Ovary (tissue), 3 donors: ENCODE results near the gene THY1.

Experiments
- EP300 ChIP-seq: sonication (generic); formaldehyde crosslinking; IDR thresholded peaks from one replicate; pipeline ENCODE4 v1.6.1; 2017; ENCODE audit warnings: antibody characterized with exemption
- POLR2A ChIP-seq: fragments of 450-650 bp; IDR thresholded peaks from one replicate; pipeline ENCODE4 v1.6.1; 2017; ENCODE audit warnings: antibody characterized with exemption, mild to moderate bottlenecking, moderate library complexity
- TF ChIP-seq, protein P1 (sequence below), 3 donors: fragments of 450-650 bp in 2 of 3; fragments of 200-600 bp in 1 of 3; IDR thresholded peaks; one replicate each; pipeline versions ENCODE4 v1.5.1 to v1.8.0; 2016 to 2022; ENCODE audit warnings: antibody characterized with exemption in 3 of 3, mild to moderate bottlenecking in 1 of 3
- donor health status: DM: no; HTN: no; CAD: no.

DNA sequence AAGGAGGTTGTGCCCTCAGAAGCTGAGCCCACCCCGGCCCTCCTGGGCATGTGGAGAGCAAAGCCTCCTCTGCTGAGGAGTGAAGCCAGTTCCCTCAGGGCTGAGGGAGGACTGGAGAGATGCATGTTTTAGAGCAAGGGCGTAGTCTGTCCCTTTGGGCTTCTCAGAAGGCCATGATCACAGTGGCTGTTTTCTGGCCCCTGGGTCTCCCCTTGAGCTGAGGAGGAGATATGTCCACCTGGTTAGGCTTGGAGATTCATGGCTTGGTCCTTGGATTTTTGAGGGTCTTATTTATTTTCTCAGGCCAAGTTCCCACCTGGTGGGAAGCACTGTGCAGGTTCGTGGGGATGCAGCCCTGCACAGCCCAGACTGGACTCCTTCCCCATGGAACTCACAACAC is 46.5 kb upstream of the THY1 start:
- no peak for TF ChIP-seq POLR2A
- TF ChIP-seq, protein P1, sequence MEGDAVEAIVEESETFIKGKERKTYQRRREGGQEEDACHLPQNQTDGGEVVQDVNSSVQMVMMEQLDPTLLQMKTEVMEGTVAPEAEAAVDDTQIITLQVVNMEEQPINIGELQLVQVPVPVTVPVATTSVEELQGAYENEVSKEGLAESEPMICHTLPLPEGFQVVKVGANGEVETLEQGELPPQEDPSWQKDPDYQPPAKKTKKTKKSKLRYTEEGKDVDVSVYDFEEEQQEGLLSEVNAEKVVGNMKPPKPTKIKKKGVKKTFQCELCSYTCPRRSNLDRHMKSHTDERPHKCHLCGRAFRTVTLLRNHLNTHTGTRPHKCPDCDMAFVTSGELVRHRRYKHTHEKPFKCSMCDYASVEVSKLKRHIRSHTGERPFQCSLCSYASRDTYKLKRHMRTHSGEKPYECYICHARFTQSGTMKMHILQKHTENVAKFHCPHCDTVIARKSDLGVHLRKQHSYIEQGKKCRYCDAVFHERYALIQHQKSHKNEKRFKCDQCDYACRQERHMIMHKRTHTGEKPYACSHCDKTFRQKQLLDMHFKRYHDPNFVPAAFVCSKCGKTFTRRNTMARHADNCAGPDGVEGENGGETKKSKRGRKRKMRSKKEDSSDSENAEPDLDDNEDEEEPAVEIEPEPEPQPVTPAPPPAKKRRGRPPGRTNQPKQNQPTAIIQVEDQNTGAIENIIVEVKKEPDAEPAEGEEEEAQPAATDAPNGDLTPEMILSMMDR (IDR thresholded peaks at IDR 0.05): no peak
- no peak for TF ChIP-seq EP300
